CD4-positive, alpha-beta T cell (primary cell): ENCODE data around the gene SETBP1. TPM values are rescaled to one million over a fixed set of nuclear protein-coding genes. Genes with fewer than 3 reads are reported as not detected.

Source experiments
- ATAC-seq: fragments of 200-7000 bp; cut with Tn5 transposase; one replicate; pipeline ENCODE4 v1.10.0; 2022; ENCODE audit warnings: mild to moderate bottlenecking; ENCODE audit not compliant: poor library complexity
- CTCF ChIA-PET: fragments of 350-600 bp; sonication (Branson Sonifier 250); formaldehyde crosslinking; loops from one replicate; lab custom pipeline; 2021; ENCODE audit warnings: antibody characterized with exemption, inconsistent platforms; lab: Charles Lee
- POLR2A ChIA-PET: fragments of 350-600 bp; sonication (Branson Sonifier 250); formaldehyde crosslinking; loops from one replicate; lab custom pipeline; 2021; ENCODE audit warnings: antibody characterized with exemption, inconsistent platforms; lab: Charles Lee
- DNase-seq, 14 experiments: peaks; one replicate each; pipeline ENCODE4 v3.0.0-alpha.2; 2013 to 2020; ENCODE audit warnings: mixed read lengths in 2 of 14
- H3K27ac ChIP-seq, 2 donors: one replicate each; pipeline versions ENCODE4 v1.5.1 to v1.7.0; 2013; ENCODE audit warnings: low read length in 2 of 2, low read depth in 1 of 2, mild to moderate bottlenecking in 1 of 2
- H3K27me3 ChIP-seq, 2 experiments: 1 replicate in 1 of 2; 2 replicates in 1 of 2; pipeline versions ENCODE4 v1.6.1 to v1.7.0; 2013; ENCODE audit warnings: low read length in 2 of 2, control low read depth in 1 of 2, mild to moderate bottlenecking in 1 of 2, moderate library complexity in 1 of 2; ENCODE audit not compliant: insufficient read depth in 2 of 2, control insufficient read depth in 1 of 2
- H3K36me3 ChIP-seq: one replicate; pipeline ENCODE4 v1.6.1; 2013; ENCODE audit warnings: low read length, control low read depth; ENCODE audit not compliant: insufficient read depth
- H3K4me1 ChIP-seq: one replicate; pipeline ENCODE4 v1.6.1; 2013; ENCODE audit warnings: low read length, control low read depth; ENCODE audit not compliant: insufficient read depth
- H3K4me3 ChIP-seq: one replicate; pipeline ENCODE4 v1.5.1; 2013; ENCODE audit warnings: mild to moderate bottlenecking, low read length, moderate library complexity
- H3K9me3 ChIP-seq, 2 experiments: 1 replicate in 1 of 2; 2 replicates in 1 of 2; pipeline versions ENCODE4 v1.6.1 to v1.7.0; 2013; ENCODE audit warnings: low read length in 2 of 2, mild to moderate bottlenecking in 2 of 2, control low read depth in 1 of 2, moderate library complexity in 1 of 2; ENCODE audit not compliant: control insufficient read depth in 1 of 2, insufficient read depth in 1 of 2
- H3K27ac Mint-ChIP-seq: one replicate; pipeline ENCODE4 v1.8.0; 2020; ENCODE audit warnings: mixed read lengths
- H3K27me3 Mint-ChIP-seq: one replicate; pipeline ENCODE4 v1.8.0; 2021; ENCODE audit warnings: mixed read lengths
- H3K36me3 Mint-ChIP-seq: one replicate; pipeline ENCODE4 v1.8.0; 2021; ENCODE audit warnings: low read depth, mixed read lengths
- H3K4me1 Mint-ChIP-seq: one replicate; pipeline ENCODE4 v1.8.0; 2021; ENCODE audit warnings: low read depth, mixed read lengths
- H3K4me3 Mint-ChIP-seq: one replicate; pipeline ENCODE4 v1.8.0; 2020; ENCODE audit warnings: mild to moderate bottlenecking, mixed read lengths
- H3K9me3 Mint-ChIP-seq: one replicate; pipeline ENCODE4 v1.8.0; 2020; ENCODE audit warnings: mixed read lengths
- CTCF ChIP-seq: fragments of 200-600 bp; IDR thresholded peaks from one replicate; pipeline ENCODE4 v1.8.0; 2022; ENCODE audit warnings: antibody characterized with exemption, mild to moderate bottlenecking
- intact Hi-C, 2 experiments: fragments of 100-400 bp; cut with DNase I in 1 of 2; cut with micrococcal nuclease in 1 of 2; formaldehyde crosslinking; loops; one replicate each; pipeline versions ENCODE4 v1.15.1 to v1.9.0; 2023 to 2025; cut with DNase I, micrococcal nuclease
- total RNA-seq, 174 experiments: library from RNA in 2 of 174; stranded (reverse) in 2 of 174; gene quantifications; one replicate each; pipeline ENCODE4 v1.2.3 and lab custom pipeline; 2021 to 2026

SETBP1 gene
- total RNA-seq, 2 experiments from 2014 or later, result 0.25 to 0.41 TPM

- H3K27ac Mint-ChIP-seq, result no peak overlapping the region
These were observed 168.1 kb downstream of the SETBP1 start for GRCh38 chr18:44848644-44849335.

GRCh38 chr18:44849361-44849760 lies 168.7 kb downstream of the SETBP1 start:
- no peaks in the 10 kb centered on the region for H3K4me1 Mint-ChIP-seq
- no peak overlapping the region for H3K4me3 Mint-ChIP-seq
- DNase-seq (no peak), ATAC-seq (no peak)
- no peaks in the 10 kb centered on the region for H3K9me3 Mint-ChIP-seq
- ChIA-PET POLR2A (no interaction called here), CTCF (no interaction called here)
- H3K4me1 ChIP-seq, result no peaks in the 10 kb centered on the region
- H3K27ac Mint-ChIP-seq, result no peak overlapping the region
- no peaks in the 10 kb centered on the region for H3K36me3 Mint-ChIP-seq
- no peaks in the 10 kb centered on the region for H3K27me3 Mint-ChIP-seq
- H3K9me3 ChIP-seq, result peaks cover 0 to 3% of the 10 kb centered on the region in 2 experiments
- H3K27ac ChIP-seq, result no peak overlapping the region
- H3K27me3 ChIP-seq, result no peaks in the 10 kb centered on the region
- H3K4me3 ChIP-seq, result no peak overlapping the region
- intact Hi-C loops, result no loop called here
- H3K36me3 ChIP-seq, result no peaks in the 10 kb centered on the region
- no peak for TF ChIP-seq CTCF

More at GRCh38 chr18:44848644-44849335, 168.1 kb downstream of the SETBP1 start:
- ChIA-PET POLR2A (no interaction called here), CTCF (no interaction called here)
- DNase-seq, result no peak
- no peaks in the 10 kb centered on the region for H3K36me3 Mint-ChIP-seq
- no peaks in the 10 kb centered on the region for H3K36me3 ChIP-seq
- intact Hi-C loops, result no loop called here
- peaks cover 0 to 3% of the 10 kb centered on the region in 2 experiments for H3K9me3 ChIP-seq
- H3K27me3 Mint-ChIP-seq, result no peaks in the 10 kb centered on the region
- H3K4me3 Mint-ChIP-seq, result no peak overlapping the region
- no peaks in the 10 kb centered on the region for H3K4me1 ChIP-seq
- H3K9me3 Mint-ChIP-seq, result no peaks in the 10 kb centered on the region
- TF ChIP-seq CTCF, result no peak
- no peaks in the 10 kb centered on the region for H3K27me3 ChIP-seq
- no peak overlapping the region for H3K27ac ChIP-seq
- no peaks in the 10 kb centered on the region for H3K4me1 Mint-ChIP-seq
- H3K4me3 ChIP-seq, result no peak overlapping the region
- ATAC-seq, result no peak

- ChIA-PET POLR2A (no interaction called here), CTCF (no interaction called here)
- no peak for DNase-seq
- no peak overlapping the region for H3K4me3 ChIP-seq
- H3K4me3 Mint-ChIP-seq, result no peak overlapping the region
- no peaks in the 10 kb centered on the region for H3K4me1 ChIP-seq
- no peaks in the 10 kb centered on the region for H3K9me3 Mint-ChIP-seq
- no peak overlapping the region for H3K27ac Mint-ChIP-seq
- H3K27ac ChIP-seq, result no peak overlapping the region
- intact Hi-C loops, result no loop called here
- no peaks in the 10 kb centered on the region for H3K36me3 ChIP-seq
- TF ChIP-seq CTCF, result no peak
- ATAC-seq, result no peak
- H3K9me3 ChIP-seq, result peaks cover 0 to 3% of the 10 kb centered on the region in 2 experiments
- H3K4me1 Mint-ChIP-seq, result no peaks in the 10 kb centered on the region
- H3K27me3 Mint-ChIP-seq, result no peaks in the 10 kb centered on the region
- H3K27me3 ChIP-seq, result no peaks in the 10 kb centered on the region
- H3K36me3 Mint-ChIP-seq, result no peaks in the 10 kb centered on the region
These were observed 169.3 kb downstream of the SETBP1 start for GRCh38 chr18:44850001-44850400.
